Measurements from ENCODE around the gene BBS7. TPM values are rescaled to one million over a fixed set of nuclear protein-coding genes. Genes with fewer than 3 reads are reported as not detected.

Gene BBS7
- total and polyA plus RNA-seq, 10 of the 15 experiments (the other 5 are each of a cell fraction or from before 2014, with no cell fraction given) = 5.2 to 15.2 (median 9.0) TPM

DNA sequence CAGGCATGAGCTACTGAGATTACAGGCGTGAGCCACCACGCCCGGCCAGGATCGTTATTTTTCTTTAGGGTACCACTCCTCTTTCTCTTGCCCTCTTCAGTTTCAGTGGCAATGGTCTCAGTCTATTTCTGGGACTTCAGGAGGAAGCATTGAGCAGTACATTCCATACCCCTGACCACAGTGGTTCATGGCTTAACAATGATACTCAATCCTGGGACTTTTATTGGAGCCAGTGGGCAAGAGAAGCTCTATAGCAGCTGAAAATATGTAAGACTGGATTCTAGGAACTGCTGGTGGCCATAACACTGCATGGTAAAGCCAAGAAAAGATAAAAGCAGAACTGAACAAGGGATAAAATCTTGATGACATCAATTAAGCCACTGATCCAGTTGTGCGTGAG lies 40.8 kb downstream of the BBS7 start:
- CTCF ChIA-PET = interaction anchor here (1.1 to 1.5 kb wide), 3 partner anchors 41 to 367 kb away, joined by 3 to 4 read pairs (median 3); partner anchors contain the start of gene BBS7
- POLR2A ChIA-PET = interaction anchor here (1.0 kb wide), 1 partner anchor 10 kb away, joined by 3 read pairs; no protein-coding TSS in a partner anchor
- no TSS peak for BruUV-seq (replicated peaks)

More for the DNA sequence above, 40.8 kb downstream of the BBS7 start:
- Histone ChIP-seq H3K9me3 (replicated peaks; ENCODE audit: control insufficient read depth, insufficient read depth, low read length) (no peaks in the 10 kb centered on the region), H2AFZ (ENCODE audit: control insufficient read depth, low read depth, low read length) (no peak overlapping the region), H3K27ac (ENCODE audit: control insufficient read depth, insufficient read depth) (no peak overlapping the region), H3K27me3 (replicated peaks in 1 of 2; ENCODE audit: control insufficient read depth in 2 of 2, insufficient read depth in 2 of 2, low read length in 1 of 2) (no peaks in the 10 kb centered on the region), H3K4me2 (ENCODE audit: control insufficient read depth, insufficient read depth) (no peak overlapping the region), H3K4me3 (no peak overlapping the region), H4K20me1 (ENCODE audit: control insufficient read depth, insufficient read depth) (no peaks in the 10 kb centered on the region), H3K36me3 (ENCODE audit: control insufficient read depth in 2 of 2, insufficient read depth in 2 of 2, low read length in 1 of 2) (no peaks in the 10 kb centered on the region), H3K9ac (ENCODE audit: control insufficient read depth, insufficient read depth, low read length) (no peak overlapping the region), H3K4me1 (ENCODE audit: control insufficient read depth, insufficient read depth, low read length) (no peaks in the 10 kb centered on the region), H3K79me2 (ENCODE audit: control insufficient read depth, insufficient read depth, low read length) (no peaks in the 10 kb centered on the region)
- in situ Hi-C loops (cut with MboI) (no loop called here), intact Hi-C loops (cut with micrococcal nuclease; ENCODE audit: unreplicated experiment) (no loop called here)
- WGBS (ENCODE audit: insufficient coverage, insufficient replicate concordance, low lambda C conversion rate, missing lambda C conversion rate) = 84% methylated on average over 5 of the region's 5 CpGs
- no peak for FAIRE-seq
- TF ChIP-seq, protein P1, sequence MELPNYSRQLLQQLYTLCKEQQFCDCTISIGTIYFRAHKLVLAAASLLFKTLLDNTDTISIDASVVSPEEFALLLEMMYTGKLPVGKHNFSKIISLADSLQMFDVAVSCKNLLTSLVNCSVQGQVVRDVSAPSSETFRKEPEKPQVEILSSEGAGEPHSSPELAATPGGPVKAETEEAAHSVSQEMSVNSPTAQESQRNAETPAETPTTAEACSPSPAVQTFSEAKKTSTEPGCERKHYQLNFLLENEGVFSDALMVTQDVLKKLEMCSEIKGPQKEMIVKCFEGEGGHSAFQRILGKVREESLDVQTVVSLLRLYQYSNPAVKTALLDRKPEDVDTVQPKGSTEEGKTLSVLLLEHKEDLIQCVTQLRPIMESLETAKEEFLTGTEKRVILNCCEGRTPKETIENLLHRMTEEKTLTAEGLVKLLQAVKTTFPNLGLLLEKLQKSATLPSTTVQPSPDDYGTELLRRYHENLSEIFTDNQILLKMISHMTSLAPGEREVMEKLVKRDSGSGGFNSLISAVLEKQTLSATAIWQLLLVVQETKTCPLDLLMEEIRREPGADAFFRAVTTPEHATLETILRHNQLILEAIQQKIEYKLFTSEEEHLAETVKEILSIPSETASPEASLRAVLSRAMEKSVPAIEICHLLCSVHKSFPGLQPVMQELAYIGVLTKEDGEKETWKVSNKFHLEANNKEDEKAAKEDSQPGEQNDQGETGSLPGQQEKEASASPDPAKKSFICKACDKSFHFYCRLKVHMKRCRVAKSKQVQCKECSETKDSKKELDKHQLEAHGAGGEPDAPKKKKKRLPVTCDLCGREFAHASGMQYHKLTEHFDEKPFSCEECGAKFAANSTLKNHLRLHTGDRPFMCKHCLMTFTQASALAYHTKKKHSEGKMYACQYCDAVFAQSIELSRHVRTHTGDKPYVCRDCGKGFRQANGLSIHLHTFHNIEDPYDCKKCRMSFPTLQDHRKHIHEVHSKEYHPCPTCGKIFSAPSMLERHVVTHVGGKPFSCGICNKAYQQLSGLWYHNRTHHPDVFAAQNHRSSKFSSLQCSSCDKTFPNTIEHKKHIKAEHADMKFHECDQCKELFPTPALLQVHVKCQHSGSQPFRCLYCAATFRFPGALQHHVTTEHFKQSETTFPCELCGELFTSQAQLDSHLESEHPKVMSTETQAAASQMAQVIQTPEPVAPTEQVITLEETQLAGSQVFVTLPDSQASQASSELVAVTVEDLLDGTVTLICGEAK (IDR thresholded peaks at IDR 0.05; ENCODE audit: borderline replicate concordance) = no peak
- no peak for TF ChIP-seq BACH1 (IDR thresholded peaks at IDR 0.05; ENCODE audit: borderline replicate concordance)
- no peak for TF ChIP-seq MYB (IDR thresholded peaks at IDR 0.05; ENCODE audit: borderline replicate concordance, low read depth, low read length)
- TF ChIP-seq, protein P2, sequence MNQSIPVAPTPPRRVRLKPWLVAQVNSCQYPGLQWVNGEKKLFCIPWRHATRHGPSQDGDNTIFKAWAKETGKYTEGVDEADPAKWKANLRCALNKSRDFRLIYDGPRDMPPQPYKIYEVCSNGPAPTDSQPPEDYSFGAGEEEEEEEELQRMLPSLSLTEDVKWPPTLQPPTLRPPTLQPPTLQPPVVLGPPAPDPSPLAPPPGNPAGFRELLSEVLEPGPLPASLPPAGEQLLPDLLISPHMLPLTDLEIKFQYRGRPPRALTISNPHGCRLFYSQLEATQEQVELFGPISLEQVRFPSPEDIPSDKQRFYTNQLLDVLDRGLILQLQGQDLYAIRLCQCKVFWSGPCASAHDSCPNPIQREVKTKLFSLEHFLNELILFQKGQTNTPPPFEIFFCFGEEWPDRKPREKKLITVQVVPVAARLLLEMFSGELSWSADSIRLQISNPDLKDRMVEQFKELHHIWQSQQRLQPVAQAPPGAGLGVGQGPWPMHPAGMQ (IDR thresholded peaks at IDR 0.05; ENCODE audit: borderline replicate concordance) = no peak
- no peak for DNase-seq (ENCODE audit: low read depth, low spot score)
- SMC1A ChIA-PET (ENCODE audit: uncharacterized antibody, unreplicated experiment) = interaction anchor here (0.7 to 1.8 kb wide), 3 partner anchors 10 to 35 kb away, joined by 3 to 7 read pairs (median 4); no protein-coding TSS in a partner anchor
- ATAC-seq = no peak
- RAD21 ChIA-PET (ENCODE audit: unreplicated experiment) = no interaction called here
